Panc1 (cell line): ENCODE measurements around the gene RALGPS2. TPM values are rescaled to one million over a fixed set of nuclear protein-coding genes. Genes with fewer than 3 reads are reported as not detected.

Experiments used
- ATAC-seq: fragments of 200-7000 bp; cut with Tn5 transposase; 2 replicates; pipeline ENCODE4 v1.9.1; 2020; ENCODE audit warnings: mild to moderate bottlenecking, moderate library complexity
- BruUV-seq: library from RNA; stranded (reverse); fragments of 400-500 nt; replicated peaks from 2 replicates; lab custom pipeline; 2021; lab: Mats Ljungman, UMichigan
- CTCF ChIA-PET: fragments of 300-600 bp; sonication (Branson Sonifier 250); formaldehyde crosslinking; loops from one replicate; lab custom pipeline; 2022; ENCODE audit warnings: antibody characterized with exemption; lab: Charles Lee
- POLR2A ChIA-PET: fragments of 300-600 bp; sonication (Branson Sonifier 250); formaldehyde crosslinking; loops from one replicate; lab custom pipeline; 2022; ENCODE audit warnings: antibody characterized with exemption; lab: Charles Lee
- DNase-seq: peaks from one replicate; pipeline ENCODE4 v3.0.0-alpha.2; 2010; ENCODE audit warnings: low read depth, low spot score
- H3K27ac ChIP-seq: 2 replicates; pipeline ENCODE4 v1.5.1; 2011; ENCODE audit warnings: mild to moderate bottlenecking, low read length, inconsistent platforms
- H3K27me3 ChIP-seq: fragments of 200-500 bp; sonication (Bioruptor generic); 2 replicates; pipeline ENCODE4 v1.6.0; 2014; ENCODE audit warnings: low read length, inconsistent platforms; ENCODE audit not compliant: control insufficient read depth, insufficient read depth
- H3K36me3 ChIP-seq: fragments of 200-500 bp; sonication (Bioruptor generic); 2 replicates; pipeline ENCODE4 v1.5.1; 2014; ENCODE audit warnings: inconsistent platforms, mild to moderate bottlenecking, low read length, moderate library complexity; ENCODE audit not compliant: control insufficient read depth, insufficient read depth
- H3K4me1 ChIP-seq: 2 replicates; pipeline ENCODE4 v1.5.1; 2011; ENCODE audit warnings: inconsistent platforms, mild to moderate bottlenecking, low read length, moderate library complexity; ENCODE audit not compliant: control insufficient read depth, insufficient read depth
- H3K4me3 ChIP-seq, 2 experiments: 2 replicates each; pipeline ENCODE4 v1.5.1; 2011 to 2012; ENCODE audit warnings: low read depth in 2 of 2, low read length in 2 of 2, mild to moderate bottlenecking in 2 of 2, inconsistent platforms in 1 of 2, moderate library complexity in 1 of 2
- H3K9me3 ChIP-seq: fragments of 200-500 bp; sonication (Bioruptor generic); 2 replicates; pipeline ENCODE4 v1.5.1; 2014; ENCODE audit warnings: low read depth, mild to moderate bottlenecking, inconsistent platforms, low read length, moderate library complexity; ENCODE audit not compliant: control insufficient read depth, insufficient read depth
- POLR2AphosphoS5 ChIP-seq: IDR thresholded peaks from 2 replicates; pipeline ENCODE4 v1.6.1; 2012; ENCODE audit warnings: mild to moderate bottlenecking, low read depth, low read length, moderate library complexity
- SIN3A ChIP-seq: IDR thresholded peaks from 2 replicates; pipeline ENCODE4 v1.6.1; 2012; ENCODE audit warnings: low read depth, mild to moderate bottlenecking, low read length, moderate library complexity, borderline replicate concordance; ENCODE audit not compliant: insufficient read depth
- TCF7L2 ChIP-seq: IDR thresholded peaks from 2 replicates; pipeline ENCODE4 v1.6.1; 2011; ENCODE audit warnings: mild to moderate bottlenecking, low read depth, low read length, inconsistent platforms
- in situ Hi-C: cut with HindIII; loops from 2 replicates; pipeline ENCODE4 v1.10.0; 2016; ENCODE audit warnings: low sequenced_read_pairs, low pct_unique_long_range_greater_than_20kb
- intact Hi-C: fragments of 100-400 bp; cut with micrococcal nuclease; formaldehyde crosslinking; loops from one replicate; pipeline ENCODE4 v1.10.0; 2022; ENCODE audit not compliant: unreplicated experiment
- total RNA-seq: library from RNA; stranded (reverse); gene quantifications from one replicate; pipeline ENCODE4 v1.2.1, GENCODE V29; 2021; ENCODE audit not compliant: unreplicated experiment
- TF ChIP-seq, protein P1 (sequence below): fragments of 450-650 bp; IDR thresholded peaks from 2 replicates; pipeline ENCODE4 v1.5.1; 2017; ENCODE audit warnings: mild to moderate bottlenecking
- TF ChIP-seq, protein P2 (sequence below), 2 experiments: IDR thresholded peaks; 2 replicates each; pipeline ENCODE4 v1.6.1; 2011 to 2012; ENCODE audit warnings: low read depth in 2 of 2, control low read depth in 1 of 2, low read length in 1 of 2, mild to moderate bottlenecking in 1 of 2, moderate library complexity in 1 of 2; ENCODE audit not compliant: insufficient read depth in 1 of 2

Gene RALGPS2
- total RNA-seq, 1 experiment from 2014 or later, result 5.4 TPM

DNA sequence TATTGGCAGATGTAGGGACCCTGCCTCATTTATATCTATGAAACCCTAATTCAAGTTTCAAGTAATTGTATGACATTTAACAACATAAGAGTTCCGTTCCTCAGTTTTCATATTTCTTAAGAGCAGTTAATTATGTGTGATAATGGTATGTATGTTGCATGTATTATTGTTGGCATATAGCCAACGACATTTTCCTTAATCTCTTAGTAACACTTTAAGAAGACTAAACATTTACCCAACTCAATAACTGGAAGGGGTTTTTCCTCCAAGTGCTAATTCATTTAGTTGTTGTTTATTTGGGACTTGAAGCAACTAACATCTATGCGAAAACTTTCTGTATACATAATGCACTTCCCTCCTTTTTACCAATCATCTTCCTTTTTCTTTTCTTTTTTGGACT lies 1.5 kb upstream of the RALGPS2 start:
- TF ChIP-seq SIN3A (no peak), POLR2AphosphoS5 (no peak), TCF7L2 (no peak)
- TF ChIP-seq, protein P1, sequence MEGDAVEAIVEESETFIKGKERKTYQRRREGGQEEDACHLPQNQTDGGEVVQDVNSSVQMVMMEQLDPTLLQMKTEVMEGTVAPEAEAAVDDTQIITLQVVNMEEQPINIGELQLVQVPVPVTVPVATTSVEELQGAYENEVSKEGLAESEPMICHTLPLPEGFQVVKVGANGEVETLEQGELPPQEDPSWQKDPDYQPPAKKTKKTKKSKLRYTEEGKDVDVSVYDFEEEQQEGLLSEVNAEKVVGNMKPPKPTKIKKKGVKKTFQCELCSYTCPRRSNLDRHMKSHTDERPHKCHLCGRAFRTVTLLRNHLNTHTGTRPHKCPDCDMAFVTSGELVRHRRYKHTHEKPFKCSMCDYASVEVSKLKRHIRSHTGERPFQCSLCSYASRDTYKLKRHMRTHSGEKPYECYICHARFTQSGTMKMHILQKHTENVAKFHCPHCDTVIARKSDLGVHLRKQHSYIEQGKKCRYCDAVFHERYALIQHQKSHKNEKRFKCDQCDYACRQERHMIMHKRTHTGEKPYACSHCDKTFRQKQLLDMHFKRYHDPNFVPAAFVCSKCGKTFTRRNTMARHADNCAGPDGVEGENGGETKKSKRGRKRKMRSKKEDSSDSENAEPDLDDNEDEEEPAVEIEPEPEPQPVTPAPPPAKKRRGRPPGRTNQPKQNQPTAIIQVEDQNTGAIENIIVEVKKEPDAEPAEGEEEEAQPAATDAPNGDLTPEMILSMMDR, result no peak
- TF ChIP-seq, protein P2, sequence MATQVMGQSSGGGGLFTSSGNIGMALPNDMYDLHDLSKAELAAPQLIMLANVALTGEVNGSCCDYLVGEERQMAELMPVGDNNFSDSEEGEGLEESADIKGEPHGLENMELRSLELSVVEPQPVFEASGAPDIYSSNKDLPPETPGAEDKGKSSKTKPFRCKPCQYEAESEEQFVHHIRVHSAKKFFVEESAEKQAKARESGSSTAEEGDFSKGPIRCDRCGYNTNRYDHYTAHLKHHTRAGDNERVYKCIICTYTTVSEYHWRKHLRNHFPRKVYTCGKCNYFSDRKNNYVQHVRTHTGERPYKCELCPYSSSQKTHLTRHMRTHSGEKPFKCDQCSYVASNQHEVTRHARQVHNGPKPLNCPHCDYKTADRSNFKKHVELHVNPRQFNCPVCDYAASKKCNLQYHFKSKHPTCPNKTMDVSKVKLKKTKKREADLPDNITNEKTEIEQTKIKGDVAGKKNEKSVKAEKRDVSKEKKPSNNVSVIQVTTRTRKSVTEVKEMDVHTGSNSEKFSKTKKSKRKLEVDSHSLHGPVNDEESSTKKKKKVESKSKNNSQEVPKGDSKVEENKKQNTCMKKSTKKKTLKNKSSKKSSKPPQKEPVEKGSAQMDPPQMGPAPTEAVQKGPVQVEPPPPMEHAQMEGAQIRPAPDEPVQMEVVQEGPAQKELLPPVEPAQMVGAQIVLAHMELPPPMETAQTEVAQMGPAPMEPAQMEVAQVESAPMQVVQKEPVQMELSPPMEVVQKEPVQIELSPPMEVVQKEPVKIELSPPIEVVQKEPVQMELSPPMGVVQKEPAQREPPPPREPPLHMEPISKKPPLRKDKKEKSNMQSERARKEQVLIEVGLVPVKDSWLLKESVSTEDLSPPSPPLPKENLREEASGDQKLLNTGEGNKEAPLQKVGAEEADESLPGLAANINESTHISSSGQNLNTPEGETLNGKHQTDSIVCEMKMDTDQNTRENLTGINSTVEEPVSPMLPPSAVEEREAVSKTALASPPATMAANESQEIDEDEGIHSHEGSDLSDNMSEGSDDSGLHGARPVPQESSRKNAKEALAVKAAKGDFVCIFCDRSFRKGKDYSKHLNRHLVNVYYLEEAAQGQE (IDR thresholded peaks at IDR 0.05; ENCODE audit: insufficient read depth in 1 of 2, low read depth in 2 of 2, low read length in 1 of 2), result no peak
- no TSS peak for BruUV-seq
- H3K4me3 ChIP-seq, result no peak overlapping the region
- no peaks in the 10 kb centered on the region for H3K9me3 ChIP-seq
- POLR2A ChIA-PET, result no interaction called here
- H3K36me3 ChIP-seq, result peaks cover 2% of the 10 kb centered on the region; the same call in 1 of the 2 replicates
- in situ Hi-C loops, result no loop called here
- intact Hi-C loops, result no loop called here
- DNase-seq, result no peak
- peaks cover 30% of the 10 kb centered on the region for H3K27me3 ChIP-seq
- no peak overlapping the region for H3K27ac ChIP-seq
- CTCF ChIA-PET, result no interaction called here
- H3K4me1 ChIP-seq, result 0 out of 2 replicates have a peak, but pooled peaks cover 7% of the 10 kb centered on the region
- no peak for ATAC-seq

DNA sequence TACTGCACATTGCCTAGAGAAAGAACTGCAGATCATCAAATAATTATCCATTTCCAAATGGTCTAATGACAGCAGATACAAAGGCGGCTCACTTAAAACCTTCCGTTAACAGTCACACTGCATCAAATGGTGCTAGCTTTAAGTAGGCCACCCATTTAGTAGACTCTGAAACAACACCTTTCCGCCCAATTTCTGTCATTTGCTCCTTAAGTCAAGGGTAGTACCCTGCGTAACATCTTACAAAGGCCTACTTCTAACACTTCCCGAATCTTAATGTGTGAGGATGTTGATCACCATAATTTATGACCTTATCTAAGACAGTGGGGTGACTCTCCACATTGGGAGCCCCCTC lies 692 bp upstream of the RALGPS2 start:
- Histone ChIP-seq H3K4me3 (peak overlapping the region; percentile 56 to 58), H3K36me3 (peaks cover 2% of the 10 kb centered on the region; the same call in 1 of the 2 replicates), H3K4me1 (0 out of 2 replicates have a peak, but pooled peaks cover 7% of the 10 kb centered on the region), H3K9me3 (no peaks in the 10 kb centered on the region), H3K27me3 (peaks cover 30% of the 10 kb centered on the region), H3K27ac (peak overlapping the region; percentile 17; the same call in 1 of the 2 replicates)
- CTCF ChIA-PET, result no interaction called here
- DNase-seq, result no peak
- in situ Hi-C loops, result no loop called here
- POLR2A ChIA-PET, result interaction anchor here (0.6 kb wide), 1 partner anchor 1433 kb away, joined by 4 read pairs; no protein-coding TSS in a partner anchor
- intact Hi-C loops, result no loop called here
- no peak for ATAC-seq
- no peak for TF ChIP-seq POLR2AphosphoS5
- no peak for TF ChIP-seq TCF7L2
- TF ChIP-seq, protein P2 (IDR thresholded peaks at IDR 0.05; ENCODE audit: insufficient read depth in 1 of 2, low read depth in 2 of 2, low read length in 1 of 2), result no peak
- TF ChIP-seq SIN3A, result no peak
- TF ChIP-seq, protein P1, result no peak
- BruUV-seq, result no TSS peak
